Measurements from ENCODE around the gene UBR3. TPM values are rescaled to one million over a fixed set of nuclear protein-coding genes. Genes with fewer than 3 reads are reported as not detected.
"Not testable (repeated sequence)": the region's sequence is repeated elsewhere in the genome, so short reads cannot be mapped to it uniquely, and the experiment has no call there.

The UBR3 gene
- total RNA-seq, 1 donor from 2014 or later, result 23.4 TPM

DNA sequence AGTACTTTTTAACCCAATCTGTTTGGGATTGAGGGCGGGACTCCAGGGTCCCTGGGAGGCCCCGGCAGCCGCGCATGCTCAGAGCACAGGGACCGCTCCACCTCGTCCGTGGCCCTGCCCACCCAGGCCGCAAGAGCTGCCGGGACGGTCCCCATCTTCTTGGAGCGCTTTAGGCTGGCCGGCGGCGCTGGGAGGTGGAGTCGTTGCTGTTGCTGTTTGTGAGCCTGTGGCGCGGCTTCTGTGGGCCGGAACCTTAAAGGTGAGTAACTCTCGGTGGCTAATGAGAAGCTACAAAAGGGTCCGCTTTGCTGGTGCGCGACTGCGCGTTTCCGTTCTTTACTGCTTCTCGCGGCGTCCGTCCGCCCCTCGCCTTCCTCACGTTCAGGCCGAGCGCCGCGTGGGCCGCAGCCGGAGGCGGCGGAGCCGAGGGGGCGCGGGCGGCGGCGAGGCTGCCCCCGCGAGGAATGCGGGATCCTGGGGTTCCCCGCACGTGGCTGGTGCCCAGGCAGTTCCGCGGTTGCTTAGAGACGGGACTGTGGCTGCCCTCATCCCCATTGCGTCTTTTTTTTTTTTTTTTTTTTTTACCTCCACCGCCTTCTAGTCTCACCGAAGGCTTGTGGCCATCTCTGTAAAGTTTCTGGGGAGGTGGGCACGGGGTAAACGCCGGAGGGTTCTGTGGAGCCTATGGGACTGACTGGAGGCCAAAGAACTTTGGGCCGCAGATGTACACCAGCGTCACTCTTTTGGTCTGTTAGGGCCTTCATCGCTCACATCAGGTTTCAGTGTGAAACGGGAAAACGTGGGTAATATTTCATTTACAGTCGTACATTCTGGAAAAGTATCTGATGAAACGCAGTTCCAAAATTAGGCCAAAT, 28.3 kb upstream of the UBR3 start, which contains the start of gene SSB:
SSB (plus strand) TSS at position 154 of the 875 bp plus-strand sequence. CDS start 2,090 bp downstream, outside the sequence.
- no peaks in the 10 kb centered on the region for H3K9me3 Mint-ChIP-seq (ENCODE audit: unreplicated experiment)
- peaks cover 10% of the 10 kb centered on the region for H3K36me3 Mint-ChIP-seq (ENCODE audit: low read depth, unreplicated experiment)
- TF ChIP-seq, protein P1, sequence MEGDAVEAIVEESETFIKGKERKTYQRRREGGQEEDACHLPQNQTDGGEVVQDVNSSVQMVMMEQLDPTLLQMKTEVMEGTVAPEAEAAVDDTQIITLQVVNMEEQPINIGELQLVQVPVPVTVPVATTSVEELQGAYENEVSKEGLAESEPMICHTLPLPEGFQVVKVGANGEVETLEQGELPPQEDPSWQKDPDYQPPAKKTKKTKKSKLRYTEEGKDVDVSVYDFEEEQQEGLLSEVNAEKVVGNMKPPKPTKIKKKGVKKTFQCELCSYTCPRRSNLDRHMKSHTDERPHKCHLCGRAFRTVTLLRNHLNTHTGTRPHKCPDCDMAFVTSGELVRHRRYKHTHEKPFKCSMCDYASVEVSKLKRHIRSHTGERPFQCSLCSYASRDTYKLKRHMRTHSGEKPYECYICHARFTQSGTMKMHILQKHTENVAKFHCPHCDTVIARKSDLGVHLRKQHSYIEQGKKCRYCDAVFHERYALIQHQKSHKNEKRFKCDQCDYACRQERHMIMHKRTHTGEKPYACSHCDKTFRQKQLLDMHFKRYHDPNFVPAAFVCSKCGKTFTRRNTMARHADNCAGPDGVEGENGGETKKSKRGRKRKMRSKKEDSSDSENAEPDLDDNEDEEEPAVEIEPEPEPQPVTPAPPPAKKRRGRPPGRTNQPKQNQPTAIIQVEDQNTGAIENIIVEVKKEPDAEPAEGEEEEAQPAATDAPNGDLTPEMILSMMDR (IDR thresholded peaks at IDR 0.05; ENCODE audit: unreplicated experiment), result no peak
- peak; percentile 90 for DNase-seq (ENCODE audit: low spot score)
- H3K27me3 Mint-ChIP-seq (ENCODE audit: unreplicated experiment), result no peaks in the 10 kb centered on the region
- H3K27ac Mint-ChIP-seq (ENCODE audit: unreplicated experiment), result peak within 1 kb of the TSS; percentile 95
- H3K4me1 Mint-ChIP-seq (ENCODE audit: unreplicated experiment), result no peaks in the 10 kb centered on the region
- peak within 1 kb of the TSS; percentile 94 for H3K4me3 Mint-ChIP-seq (ENCODE audit: unreplicated experiment)

DNA sequence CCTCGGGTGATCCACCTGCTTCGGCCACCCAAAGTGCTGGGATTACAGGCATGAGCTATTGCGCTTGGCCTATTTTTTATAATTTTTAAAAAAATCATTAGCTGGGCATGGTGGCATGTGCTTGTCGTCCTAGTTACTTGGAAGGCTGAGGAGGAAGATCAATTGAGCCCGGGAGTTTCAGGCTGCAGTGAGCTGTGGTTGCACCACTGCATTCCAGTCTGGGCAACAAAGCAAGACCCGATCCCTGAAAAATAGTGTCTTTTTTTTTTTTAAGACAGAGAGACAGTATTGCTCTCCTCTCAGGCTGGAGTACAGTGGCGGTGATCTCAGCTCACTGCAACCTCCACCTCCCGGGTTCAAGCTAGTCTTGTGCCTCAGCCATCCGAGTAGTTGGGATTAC, 23.8 kb upstream of the UBR3 start:
- Mint-ChIP-seq H3K36me3 (ENCODE audit: low read depth, unreplicated experiment) (peaks cover 20% of the 10 kb centered on the region), H3K27ac (ENCODE audit: unreplicated experiment) (no peak overlapping the region)

DNA sequence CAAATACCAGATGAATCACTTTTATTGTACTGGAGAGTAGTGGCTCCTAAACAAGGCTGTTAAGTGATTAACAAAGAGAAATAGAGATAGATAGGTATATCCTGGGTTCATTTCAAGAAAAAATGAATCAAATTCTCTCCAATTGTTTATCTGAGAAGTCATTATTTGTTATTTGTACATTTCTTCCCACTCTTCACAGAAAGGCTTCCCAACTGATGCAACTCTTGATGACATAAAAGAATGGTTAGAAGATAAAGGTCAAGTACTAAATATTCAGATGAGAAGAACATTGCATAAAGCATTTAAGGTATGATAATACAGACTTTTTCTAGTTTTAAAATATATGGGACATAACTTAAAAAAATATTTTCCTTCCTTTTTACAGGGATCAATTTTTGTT, 20.7 kb upstream of the UBR3 start:
- H3K27me3 Mint-ChIP-seq (ENCODE audit: unreplicated experiment), result no peaks in the 10 kb centered on the region
- H3K27ac Mint-ChIP-seq (ENCODE audit: unreplicated experiment), result no peak overlapping the region
- TF ChIP-seq, protein P1 (IDR thresholded peaks at IDR 0.05; ENCODE audit: unreplicated experiment), result no peak
- H3K4me1 Mint-ChIP-seq (ENCODE audit: unreplicated experiment), result no peaks in the 10 kb centered on the region
- H3K9me3 Mint-ChIP-seq (ENCODE audit: unreplicated experiment), result no peaks in the 10 kb centered on the region
- peaks cover 23% of the 10 kb centered on the region for H3K36me3 Mint-ChIP-seq (ENCODE audit: low read depth, unreplicated experiment)
- H3K4me3 Mint-ChIP-seq (ENCODE audit: unreplicated experiment), result no peak overlapping the region
- DNase-seq (ENCODE audit: low spot score), result no peak

More for the DNA sequence above, 23.8 kb upstream of the UBR3 start:
- Mint-ChIP-seq H3K4me1 (ENCODE audit: unreplicated experiment) (no peaks in the 10 kb centered on the region), H3K27me3 (ENCODE audit: unreplicated experiment) (no peaks in the 10 kb centered on the region), H3K9me3 (ENCODE audit: unreplicated experiment) (no peaks in the 10 kb centered on the region), H3K4me3 (ENCODE audit: unreplicated experiment) (no peak overlapping the region)
- no peak for DNase-seq (ENCODE audit: low spot score)
- TF ChIP-seq, protein P1 (IDR thresholded peaks at IDR 0.05; ENCODE audit: unreplicated experiment), result no peak

DNA sequence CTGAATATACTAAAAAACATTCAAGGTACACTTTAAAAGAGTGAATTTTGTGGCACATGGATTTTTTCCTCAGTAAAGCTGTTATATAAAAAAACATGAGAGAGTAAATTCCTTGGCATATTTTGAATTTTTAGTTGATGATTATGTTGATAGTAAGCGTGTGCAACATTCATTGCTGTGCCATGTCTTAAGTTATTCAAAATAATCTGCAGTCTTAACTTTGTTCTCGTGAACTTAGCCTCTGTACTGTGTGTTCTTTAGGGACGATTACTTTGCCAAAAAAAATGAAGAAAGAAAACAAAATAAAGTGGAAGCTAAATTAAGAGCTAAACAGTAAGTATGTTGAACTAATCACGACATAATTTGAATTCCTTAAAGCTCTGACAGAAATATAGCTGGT, 19.0 kb upstream of the UBR3 start:
- no peak for DNase-seq (ENCODE audit: low spot score)
- TF ChIP-seq, protein P1 (IDR thresholded peaks at IDR 0.05; ENCODE audit: unreplicated experiment), result no peak
- Mint-ChIP-seq H3K27me3 (ENCODE audit: unreplicated experiment) (no peaks in the 10 kb centered on the region), H3K4me3 (ENCODE audit: unreplicated experiment) (no peak overlapping the region), H3K9me3 (ENCODE audit: unreplicated experiment) (no peaks in the 10 kb centered on the region), H3K4me1 (ENCODE audit: unreplicated experiment) (no peaks in the 10 kb centered on the region), H3K27ac (ENCODE audit: unreplicated experiment) (no peak overlapping the region), H3K36me3 (ENCODE audit: low read depth, unreplicated experiment) (peaks cover 25% of the 10 kb centered on the region)

DNA sequence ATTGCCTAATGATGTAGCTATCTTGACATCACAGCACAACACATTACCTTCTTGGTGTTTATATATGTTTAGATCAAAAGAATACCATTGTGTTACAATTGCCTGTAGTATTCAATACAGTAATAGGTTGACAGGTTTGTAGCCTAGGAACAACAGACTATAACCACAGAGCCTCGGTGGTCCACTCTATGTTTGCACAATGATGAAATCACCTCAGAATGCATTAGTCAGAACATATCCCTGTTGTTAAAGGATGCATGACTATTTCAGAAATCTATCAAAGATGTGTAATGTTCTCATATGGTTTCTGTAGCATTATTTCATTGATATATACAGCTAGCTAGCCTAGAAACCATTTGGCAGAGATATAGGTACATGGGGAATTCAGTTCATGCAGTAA, 11.4 kb upstream of the UBR3 start:
- H3K9me3 Mint-ChIP-seq (ENCODE audit: unreplicated experiment), result no peaks in the 10 kb centered on the region
- H3K4me3 Mint-ChIP-seq (ENCODE audit: unreplicated experiment), result no peak overlapping the region
- H3K27ac Mint-ChIP-seq (ENCODE audit: unreplicated experiment), result no peak overlapping the region
- no peaks in the 10 kb centered on the region for H3K27me3 Mint-ChIP-seq (ENCODE audit: unreplicated experiment)
- H3K36me3 Mint-ChIP-seq (ENCODE audit: low read depth, unreplicated experiment), result peaks cover 45% of the 10 kb centered on the region
- H3K4me1 Mint-ChIP-seq (ENCODE audit: unreplicated experiment), result no peaks in the 10 kb centered on the region
- no peak for DNase-seq (ENCODE audit: low spot score)
- TF ChIP-seq, protein P1 (IDR thresholded peaks at IDR 0.05; ENCODE audit: unreplicated experiment), result no peak

DNA sequence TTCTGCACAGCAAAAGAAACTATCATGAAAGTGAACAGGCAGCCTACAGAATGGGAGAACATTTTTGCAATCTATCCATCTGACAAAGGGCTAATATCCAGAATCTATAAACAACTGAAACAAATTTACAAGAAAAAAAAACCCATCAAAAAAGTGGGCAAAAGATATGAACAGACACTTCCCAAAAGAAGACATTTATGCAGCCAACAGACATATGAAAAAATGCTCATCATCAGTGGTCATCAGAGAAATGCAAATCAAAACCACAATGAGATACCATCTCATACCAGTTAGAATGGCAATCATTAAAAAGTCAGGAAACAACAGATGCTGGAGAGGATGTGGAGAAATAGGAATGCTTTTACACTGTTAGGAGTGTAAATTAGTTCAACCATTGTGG, 10.3 kb upstream of the UBR3 start:
- not testable (repeated sequence) for H3K27ac Mint-ChIP-seq (ENCODE audit: unreplicated experiment); DNase-seq (ENCODE audit: low spot score); H3K4me1 Mint-ChIP-seq (ENCODE audit: unreplicated experiment); H3K9me3 Mint-ChIP-seq (ENCODE audit: unreplicated experiment); H3K27me3 Mint-ChIP-seq (ENCODE audit: unreplicated experiment)
- Mint-ChIP-seq H3K36me3 (ENCODE audit: low read depth, unreplicated experiment) (peaks cover 38% of the 10 kb centered on the region), H3K4me3 (ENCODE audit: unreplicated experiment) (peak overlapping the region; percentile 74)

DNA sequence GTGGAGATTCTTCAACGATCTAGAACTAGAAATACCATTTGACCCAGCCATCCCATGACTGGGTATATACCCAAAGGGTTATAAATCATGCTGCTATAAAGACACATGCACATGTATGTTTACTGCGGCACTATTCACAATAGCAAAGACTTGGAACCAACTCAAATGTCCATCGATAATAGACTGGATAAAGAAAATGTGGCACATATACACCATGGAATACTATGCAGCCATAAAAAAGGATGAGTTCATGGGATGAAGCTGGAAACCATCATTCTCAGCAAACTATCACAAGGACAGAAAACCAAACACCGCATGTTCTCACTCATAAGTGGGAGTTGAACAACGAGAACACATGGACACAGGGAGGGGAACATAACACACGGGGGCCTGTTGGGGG, 9.9 kb upstream of the UBR3 start:
- peaks cover 36% of the 10 kb centered on the region for H3K36me3 Mint-ChIP-seq (ENCODE audit: low read depth, unreplicated experiment)
- not testable (repeated sequence) for DNase-seq (ENCODE audit: low spot score)

More for the DNA sequence above, 9.9 kb upstream of the UBR3 start:
- H3K9me3 Mint-ChIP-seq (ENCODE audit: unreplicated experiment); H3K27ac Mint-ChIP-seq (ENCODE audit: unreplicated experiment); H3K4me1 Mint-ChIP-seq (ENCODE audit: unreplicated experiment); H3K27me3 Mint-ChIP-seq (ENCODE audit: unreplicated experiment): not testable (repeated sequence)
- peak overlapping the region; percentile 37 for H3K4me3 Mint-ChIP-seq (ENCODE audit: unreplicated experiment)

Measured in endothelial cell (in vitro differentiated cells).